Kidney capillary endothelial cell (primary cell): ENCODE results near the gene ALDH5A1.
A peak's percentile ranks its signal among the peaks of the same experiment; 100 is the strongest.
"Not testable (repeated sequence)": the region's sequence is repeated elsewhere in the genome, so short reads cannot be mapped to it uniquely, and the experiment has no call there.

Experiments used
- DNase-seq: peaks from one replicate; pipeline ENCODE4 v3.0.0-alpha.2; 2018; ENCODE audit warnings: low spot score

Gene ALDH5A1

GRCh38 chr6:24486065-24486464 is 8.7 kb upstream of the ALDH5A1 start:
- no peak for DNase-seq

- DNase-seq = no peak
Observed at GRCh38 chr6:24489470-24489869, 5.3 kb upstream of the ALDH5A1 start, which contains the start of gene GPLD1. Gene GPLD1, minus strand, starts transcription at chr6:24489578. Its CDS starts 67 bp downstream, at chr6:24489511.

DNA sequence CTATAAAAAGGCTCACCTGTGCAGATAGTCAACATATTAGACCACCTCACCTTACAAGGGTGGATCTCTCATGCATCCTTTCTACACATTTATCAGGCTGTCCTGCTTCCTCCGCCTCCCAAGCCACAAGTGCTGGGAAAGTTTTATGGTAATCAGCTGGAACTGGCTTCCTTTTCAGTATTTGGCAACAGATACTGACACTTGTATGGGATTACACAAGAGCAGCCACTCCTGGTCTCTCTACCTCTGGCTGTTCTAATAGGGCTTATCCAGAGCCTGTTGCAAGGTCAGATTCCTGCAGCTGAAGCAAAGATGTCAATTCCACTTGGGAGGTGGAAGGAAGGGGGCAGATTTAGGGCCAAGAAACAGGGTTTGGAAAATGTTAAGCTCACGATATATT is 4.9 kb upstream of the ALDH5A1 start:
- no peak for DNase-seq

- no peak for DNase-seq
Observed at GRCh38 chr6:24490948-24491347, 3.8 kb upstream of the ALDH5A1 start.

DNA sequence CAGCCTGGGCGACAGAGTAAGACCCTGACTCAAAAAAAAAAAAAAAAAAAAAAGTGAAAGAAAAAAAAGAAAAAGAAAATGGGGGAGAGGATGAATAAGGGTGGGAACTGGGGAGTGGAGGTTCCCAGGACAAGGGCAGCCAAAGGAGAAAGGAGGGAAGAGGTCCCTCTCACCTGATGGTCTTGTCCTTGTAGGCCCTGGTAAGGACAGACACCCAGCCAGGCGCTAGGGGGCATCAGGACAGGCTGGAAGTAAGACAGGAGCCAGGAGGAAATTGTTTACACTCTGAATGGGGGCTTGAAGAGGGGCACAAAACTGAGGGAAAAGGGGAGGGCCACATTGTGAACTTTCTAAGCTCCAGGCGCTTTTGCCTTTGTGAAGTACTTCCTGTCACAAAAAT is 2.3 kb upstream of the ALDH5A1 start:
- no peak for DNase-seq

- DNase-seq = no peak
Observed at GRCh38 chr6:24493945-24494820, 586 bp upstream of the ALDH5A1 start.

DNA sequence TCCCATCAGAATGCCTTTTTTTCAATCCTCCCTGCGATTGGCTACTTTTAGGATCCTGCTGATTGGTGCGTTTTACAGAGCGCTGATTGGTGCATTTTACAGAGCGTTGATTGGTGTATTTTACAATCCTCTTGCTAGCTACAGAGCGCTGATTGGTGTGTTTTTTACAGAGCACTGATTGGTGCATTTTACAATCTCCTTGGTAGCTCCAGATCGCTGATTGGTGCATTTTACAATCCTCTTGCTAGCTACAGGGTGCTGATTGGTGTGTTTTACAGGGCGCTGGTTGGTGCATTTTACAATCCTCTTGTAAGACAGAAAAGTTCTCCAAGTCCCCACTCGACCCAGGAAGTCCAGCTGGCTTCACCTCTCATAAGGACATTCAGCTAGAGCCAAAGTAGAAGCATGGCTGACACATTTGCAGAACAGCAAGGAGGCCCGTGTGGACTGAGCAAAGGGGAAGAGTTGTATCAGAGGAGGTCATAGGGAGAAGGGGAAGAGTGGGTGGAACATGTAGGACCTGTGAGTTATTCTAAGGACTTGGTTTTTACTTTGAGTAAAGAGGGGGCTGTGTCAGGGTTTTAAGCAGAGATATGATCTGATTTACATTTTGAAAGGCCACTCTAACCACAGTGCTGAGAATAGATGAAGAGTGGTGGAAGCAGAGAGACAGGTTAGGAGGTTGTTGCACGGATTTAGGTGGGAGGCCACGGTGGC is 2.6 kb downstream of the ALDH5A1 start:
- DNase-seq = no peak

- DNase-seq = no peak
Observed at GRCh38 chr6:24500683-24501082, 5.9 kb downstream of the ALDH5A1 start.

DNA sequence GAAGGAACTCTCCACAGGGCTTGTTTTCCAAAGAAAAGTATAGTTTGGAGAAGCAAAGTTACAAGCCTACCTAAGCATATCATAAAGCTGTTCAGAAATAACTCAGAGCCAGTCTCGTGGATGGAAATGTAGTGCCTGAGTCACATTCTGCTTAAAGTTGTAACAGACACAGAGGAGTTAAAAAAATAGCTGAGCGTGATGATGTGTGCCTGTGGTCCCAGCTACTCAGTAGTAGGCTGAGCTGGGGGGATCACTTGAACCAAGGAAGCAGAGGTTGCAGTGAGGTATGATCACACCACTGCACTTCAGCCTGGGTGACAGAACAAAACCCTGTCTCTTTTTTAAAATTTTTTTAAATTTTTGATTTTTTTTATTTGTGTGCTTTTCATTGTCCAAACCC is 6.6 kb downstream of the ALDH5A1 start:
- no peak for DNase-seq

DNA sequence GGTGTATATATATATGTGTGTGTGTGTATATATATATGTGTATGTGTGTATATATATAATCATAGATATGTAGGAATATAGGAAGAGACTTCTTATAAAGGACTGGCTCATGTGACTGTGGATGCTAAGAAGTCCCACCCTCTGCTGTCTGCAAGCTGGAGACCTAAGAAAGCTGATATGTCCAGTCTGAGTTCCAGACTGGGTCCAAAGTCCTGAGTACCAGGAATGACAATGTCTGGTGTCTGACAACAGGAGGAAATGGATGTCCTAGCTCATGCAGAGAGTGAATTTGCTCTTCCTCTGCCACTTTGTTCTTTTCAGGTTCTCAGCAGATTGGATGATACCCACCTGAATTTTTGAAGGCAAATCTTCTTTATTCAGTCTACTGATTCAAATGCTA is 7.1 kb downstream of the ALDH5A1 start:
- DNase-seq = no peak

DNA sequence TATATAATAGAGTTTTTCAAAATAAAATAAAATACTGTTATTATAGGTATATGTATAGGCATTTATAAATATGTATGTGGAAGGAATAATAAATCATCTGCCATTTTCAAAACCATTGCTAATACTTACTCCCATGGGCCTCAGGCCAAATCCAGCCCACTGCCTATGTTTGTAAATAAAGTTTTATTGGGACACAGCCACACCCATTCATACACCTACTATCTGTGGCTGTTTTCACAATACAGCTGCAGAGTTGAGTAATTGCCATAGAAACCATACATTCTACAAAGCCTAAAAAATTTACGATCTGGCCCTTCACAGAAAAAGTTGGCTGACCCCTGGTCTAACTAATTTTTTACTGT is 9.5 kb downstream of the ALDH5A1 start:
- DNase-seq = no peak

DNA sequence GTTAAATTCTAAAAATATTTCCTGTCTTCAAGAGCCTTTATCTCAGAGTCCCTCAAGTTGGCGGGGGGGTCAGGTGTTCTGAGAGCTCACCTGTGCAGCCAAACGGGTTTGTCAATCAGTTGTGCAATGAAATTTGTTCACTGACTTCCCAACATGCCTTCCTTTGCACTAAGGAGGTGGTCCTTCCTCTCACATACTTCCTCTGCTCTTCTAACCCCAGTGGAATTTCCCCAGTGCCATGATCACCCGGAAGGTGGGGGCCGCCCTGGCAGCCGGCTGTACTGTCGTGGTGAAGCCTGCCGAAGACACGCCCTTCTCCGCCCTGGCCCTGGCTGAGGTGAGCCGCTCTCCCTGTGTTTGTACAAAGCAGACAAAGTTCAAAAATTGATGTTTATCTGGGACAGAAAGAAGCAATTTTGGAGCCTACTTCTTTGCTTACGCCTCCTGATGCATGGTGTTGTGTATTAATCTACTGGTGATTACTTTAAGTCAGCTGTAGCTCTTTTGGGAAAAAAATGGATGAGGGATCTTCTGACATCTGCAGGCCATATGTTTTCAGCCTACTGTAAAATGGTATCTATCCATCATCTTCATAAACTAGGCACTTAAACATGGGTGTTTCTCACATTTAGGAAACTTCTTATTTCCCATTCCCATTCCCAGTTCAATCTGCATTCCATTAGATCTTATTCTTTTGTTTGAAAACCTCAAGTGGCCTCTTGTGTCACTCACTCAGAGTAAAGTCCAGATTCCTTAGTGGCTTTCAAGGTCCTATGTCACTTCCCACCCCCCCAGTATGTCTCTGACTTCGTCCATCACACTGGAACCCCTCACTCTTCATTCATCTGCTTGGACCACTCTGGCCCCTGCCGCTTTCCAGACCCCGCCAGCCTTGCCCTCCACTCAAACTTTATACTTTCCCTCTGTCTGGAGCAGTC is 10.1 kb downstream of the ALDH5A1 start:
- no peak for DNase-seq

DNA sequence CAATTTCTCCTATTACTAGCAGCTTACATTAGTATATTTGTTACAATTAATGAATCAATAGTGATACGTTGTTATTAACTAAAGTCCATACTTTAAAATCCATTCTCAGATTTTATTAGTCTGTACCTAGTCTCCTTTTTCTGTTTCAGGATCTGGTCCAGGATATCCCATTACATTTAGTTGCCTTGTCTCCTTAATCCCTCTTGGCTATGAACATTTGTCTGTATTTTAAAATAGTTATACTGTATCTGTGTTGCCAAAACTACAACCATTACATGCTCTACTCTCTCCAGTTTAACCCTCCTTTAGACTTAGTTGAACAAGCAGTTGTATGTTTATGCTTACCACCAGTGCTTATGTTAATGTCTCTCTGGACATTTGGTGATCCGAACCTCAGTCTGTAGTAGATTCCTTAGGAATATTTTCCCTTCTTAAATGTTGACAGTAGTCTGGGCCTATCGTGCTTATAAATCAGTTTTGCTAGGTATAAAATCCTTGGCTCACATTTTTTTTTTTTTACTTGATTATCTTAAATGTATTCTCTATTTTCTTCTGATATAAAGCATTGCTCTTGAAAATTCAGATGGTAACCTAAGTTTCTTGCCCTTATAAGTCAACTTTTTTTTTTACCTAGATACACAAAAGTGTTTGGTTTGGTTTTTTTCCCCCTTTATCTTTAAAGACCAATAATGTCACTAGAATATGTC is 12.2 kb downstream of the ALDH5A1 start:
- DNase-seq = no peak

GRCh38 chr6:24511976-24512375 is 17.2 kb downstream of the ALDH5A1 start:
- not testable (repeated sequence) for DNase-seq

DNA sequence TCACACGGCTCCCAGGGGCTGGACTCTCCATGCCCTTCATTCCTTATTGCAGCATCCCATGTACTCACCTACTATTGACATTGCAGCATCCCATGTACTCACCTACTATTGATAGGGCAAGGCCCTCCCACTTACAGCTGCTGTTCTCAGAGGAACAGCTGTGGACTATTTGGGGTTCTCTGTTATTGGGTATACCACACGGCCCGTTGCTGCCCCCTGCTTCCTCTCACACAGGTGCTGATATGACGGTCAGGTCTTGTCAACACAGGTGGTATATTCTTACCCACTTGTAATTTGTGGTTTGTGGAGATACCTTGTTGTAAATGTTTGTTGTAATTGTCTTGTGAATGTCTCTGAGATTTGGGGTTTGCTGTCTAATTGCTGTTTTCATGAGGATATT is 18.8 kb downstream of the ALDH5A1 start:
- no peak for DNase-seq

- DNase-seq = no peak
Observed at GRCh38 chr6:24517659-24518543, 23.1 kb downstream of the ALDH5A1 start.

DNA sequence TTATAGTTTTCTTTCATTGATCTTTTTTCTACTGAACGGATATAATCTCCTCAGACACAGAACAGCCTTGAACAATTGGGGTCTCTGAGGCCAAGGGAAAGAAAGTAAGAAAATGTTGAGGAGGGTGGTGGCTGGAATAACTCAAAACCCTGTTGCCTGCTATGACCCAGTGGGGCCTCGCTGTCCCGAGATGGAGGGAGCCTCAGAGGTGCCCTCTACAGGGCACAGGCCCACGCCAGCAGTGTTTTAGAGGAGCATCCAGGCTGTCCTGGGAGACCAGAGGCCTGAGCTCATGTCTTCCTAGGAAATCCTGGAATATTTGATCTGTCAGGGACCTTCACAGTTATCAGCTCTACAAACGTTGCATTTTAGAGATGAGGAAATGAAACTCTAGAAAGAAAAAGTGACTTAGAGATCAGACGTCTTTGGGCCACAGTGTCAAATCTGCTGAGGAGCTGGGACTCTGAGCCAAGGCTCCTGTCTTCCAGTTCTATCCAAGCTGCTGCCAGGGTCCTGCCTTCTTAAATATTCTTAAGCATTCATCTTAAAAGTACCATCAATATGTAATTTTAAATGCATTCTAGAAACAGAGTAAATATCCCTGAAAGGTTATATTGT is 26.3 kb downstream of the ALDH5A1 start:
- DNase-seq = peak; percentile 16

DNA sequence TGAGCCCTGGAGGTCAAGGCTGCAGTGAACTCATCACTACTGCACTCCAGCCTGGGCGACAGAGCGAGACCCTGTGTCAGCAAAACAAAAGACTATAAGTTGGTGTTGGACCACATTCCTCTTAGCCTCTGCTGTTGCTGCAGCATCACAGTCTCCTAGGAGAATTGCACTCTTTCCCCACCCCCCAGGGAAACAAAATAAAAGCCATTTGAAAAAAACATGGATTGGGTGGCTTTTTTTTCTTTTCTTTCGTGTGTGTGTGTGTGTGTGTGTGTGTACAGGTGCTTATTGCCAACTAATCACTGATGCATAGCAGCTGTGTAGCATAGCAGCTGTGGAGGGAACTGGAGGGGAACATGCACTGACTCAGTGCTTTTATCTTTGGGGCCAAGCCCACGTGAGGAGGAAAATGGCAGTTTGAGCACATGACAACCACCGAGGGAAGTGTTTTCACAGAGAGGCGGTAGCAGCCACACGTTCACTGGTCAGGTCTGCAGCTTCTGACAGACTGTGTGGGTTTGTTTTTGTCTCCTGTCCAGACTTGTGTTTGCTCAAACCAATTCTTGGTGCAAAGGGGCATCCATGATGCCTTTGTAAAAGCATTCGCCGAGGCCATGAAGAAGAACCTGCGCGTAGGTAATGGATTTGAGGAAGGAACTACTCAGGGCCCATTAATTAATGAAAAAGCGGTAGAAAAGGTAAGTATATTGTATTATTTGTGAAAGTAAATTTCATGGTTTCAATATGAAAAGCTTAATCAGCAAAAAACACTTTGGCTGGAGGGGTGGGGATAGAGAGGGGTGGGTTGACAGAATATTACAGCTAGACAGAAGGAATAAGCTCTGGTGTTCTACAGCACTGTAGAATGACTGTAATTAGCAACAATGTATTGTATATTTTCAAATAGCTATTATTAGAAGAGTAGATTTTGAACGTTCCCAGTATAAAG is 27.7 kb downstream of the ALDH5A1 start:
- DNase-seq = no peak

DNA sequence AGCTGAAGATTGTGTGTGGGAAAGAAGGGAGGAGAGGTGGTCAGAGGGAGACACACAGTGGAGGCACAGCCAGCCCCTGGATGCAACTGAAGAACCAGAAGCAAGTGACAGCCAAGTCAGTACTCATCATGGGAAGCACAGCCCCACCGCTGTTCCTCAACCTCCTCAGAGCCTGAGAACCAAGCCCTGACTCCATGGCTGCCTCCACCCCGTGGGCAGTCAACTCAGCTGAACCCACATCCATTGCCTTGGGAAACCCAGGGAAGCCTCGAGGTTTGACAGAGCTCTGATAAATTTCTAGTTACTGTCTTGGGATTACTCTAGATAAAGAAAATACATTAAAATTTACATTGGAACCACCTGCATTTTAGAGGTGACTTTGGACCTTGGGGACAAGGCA is 29.6 kb downstream of the ALDH5A1 start:
- DNase-seq = no peak
